ENCODE results near the gene PXDC1. TPM values are rescaled to one million over a fixed set of nuclear protein-coding genes. Genes with fewer than 3 reads are reported as not detected.

The PXDC1 gene
- polyA plus RNA-seq, 1 donor from 2014 or later = 3.9 TPM

DNA sequence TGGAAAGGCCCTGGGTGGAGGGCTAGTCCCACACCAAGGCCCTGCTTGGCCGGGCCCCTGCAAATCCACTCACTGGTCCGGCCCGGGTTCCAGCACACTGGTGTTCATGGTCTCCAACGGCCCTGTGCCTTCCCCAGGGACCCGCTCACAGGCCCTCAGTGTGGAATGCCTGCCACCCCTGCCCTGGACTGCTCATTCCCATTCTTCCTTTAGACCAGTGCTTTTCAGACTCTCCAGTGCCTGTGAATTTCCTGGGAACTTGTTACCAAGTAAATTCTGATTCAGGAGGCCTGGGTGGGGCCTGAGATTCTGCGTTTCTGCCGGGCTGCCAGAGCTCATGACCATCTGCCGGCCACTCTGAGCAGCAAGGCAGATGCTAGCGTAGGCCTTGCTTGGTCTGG lies 5.7 kb upstream of the PXDC1 start:
- H3K79me2 ChIP-seq (replicated peaks; ENCODE audit: insufficient read depth, low read length) = no peaks in the 10 kb centered on the region
- no peak overlapping the region for H3K9ac ChIP-seq (ENCODE audit: low read length)
- no peaks in the 10 kb centered on the region for H3K9me3 ChIP-seq (ENCODE audit: low read length)
- H3K9me2 ChIP-seq (ENCODE audit: insufficient read depth, low read length) = no peaks in the 10 kb centered on the region
- H3K27me3 ChIP-seq (ENCODE audit: insufficient read depth, low read depth, low read length) = peaks cover 13% of the 10 kb centered on the region
- no peaks in the 10 kb centered on the region for H3F3A ChIP-seq (ENCODE audit: insufficient read depth, low read length, poor library complexity, severe bottlenecking)
- TF ChIP-seq POLR2AphosphoS5 (IDR thresholded peaks at IDR 0.05) (no peak), EP300 (conservative IDR thresholded peaks at IDR 0.05; ENCODE audit: poor library complexity, severe bottlenecking) (no peak)
- H3K36me3 ChIP-seq (ENCODE audit: insufficient read depth, low read length) = no peaks in the 10 kb centered on the region
- H3K4me3 ChIP-seq (ENCODE audit: low read length) = no peak overlapping the region
- no peaks in the 10 kb centered on the region for H4K20me1 ChIP-seq (ENCODE audit: insufficient read depth)
- no peak overlapping the region for H3K4me2 ChIP-seq (ENCODE audit: low read length)
- no peak overlapping the region for H3K27ac ChIP-seq (ENCODE audit: low read length)
- H2AFZ ChIP-seq (ENCODE audit: low read depth, low read length) = no peak overlapping the region

DNA sequence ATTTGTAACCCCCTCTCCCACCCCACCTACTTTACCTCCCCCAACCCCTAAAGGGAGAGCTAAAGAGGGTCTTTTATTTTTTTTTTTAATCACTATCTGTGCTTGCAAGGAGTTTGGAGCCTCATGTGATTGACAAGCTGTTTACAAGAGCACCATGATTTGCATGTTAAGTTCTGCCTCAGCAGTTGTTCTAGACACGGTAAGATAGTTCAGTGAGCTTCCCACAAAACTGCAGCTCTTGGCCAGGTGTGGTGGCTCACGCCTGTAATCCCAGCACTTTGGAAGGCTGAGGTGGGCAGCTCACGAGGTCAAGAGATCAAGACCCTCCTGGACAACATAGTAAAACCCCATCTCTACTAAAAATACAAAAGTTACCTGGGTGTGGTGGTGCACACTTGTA lies 5.0 kb upstream of the PXDC1 start:
- peaks cover 18% of the 10 kb centered on the region for H3K27me3 ChIP-seq (ENCODE audit: insufficient read depth, low read depth, low read length)
- H3K4me2 ChIP-seq (ENCODE audit: low read length) = no peak overlapping the region
- H3K4me3 ChIP-seq (ENCODE audit: low read length) = no peak overlapping the region
- H3K9ac ChIP-seq (ENCODE audit: low read length) = no peak overlapping the region
- TF ChIP-seq TAF1 (IDR thresholded peaks at IDR 0.05; ENCODE audit: low read depth) (no peak), RAD21 (conservative IDR thresholded peaks at IDR 0.05) (no peak), POLR2AphosphoS5 (IDR thresholded peaks at IDR 0.05) (no peak), EZH2 (IDR thresholded peaks at IDR 0.05; ENCODE audit: borderline replicate concordance, insufficient read depth, low read length, poor library complexity, severe bottlenecking) (no peak), MXI1 (conservative IDR thresholded peaks at IDR 0.05; ENCODE audit: poor library complexity, severe bottlenecking) (no peak), SMC3 (conservative IDR thresholded peaks at IDR 0.05; ENCODE audit: poor library complexity) (no peak), EP300 (conservative IDR thresholded peaks at IDR 0.05; ENCODE audit: poor library complexity, severe bottlenecking) (no peak)
- TF ChIP-seq, protein P1, sequence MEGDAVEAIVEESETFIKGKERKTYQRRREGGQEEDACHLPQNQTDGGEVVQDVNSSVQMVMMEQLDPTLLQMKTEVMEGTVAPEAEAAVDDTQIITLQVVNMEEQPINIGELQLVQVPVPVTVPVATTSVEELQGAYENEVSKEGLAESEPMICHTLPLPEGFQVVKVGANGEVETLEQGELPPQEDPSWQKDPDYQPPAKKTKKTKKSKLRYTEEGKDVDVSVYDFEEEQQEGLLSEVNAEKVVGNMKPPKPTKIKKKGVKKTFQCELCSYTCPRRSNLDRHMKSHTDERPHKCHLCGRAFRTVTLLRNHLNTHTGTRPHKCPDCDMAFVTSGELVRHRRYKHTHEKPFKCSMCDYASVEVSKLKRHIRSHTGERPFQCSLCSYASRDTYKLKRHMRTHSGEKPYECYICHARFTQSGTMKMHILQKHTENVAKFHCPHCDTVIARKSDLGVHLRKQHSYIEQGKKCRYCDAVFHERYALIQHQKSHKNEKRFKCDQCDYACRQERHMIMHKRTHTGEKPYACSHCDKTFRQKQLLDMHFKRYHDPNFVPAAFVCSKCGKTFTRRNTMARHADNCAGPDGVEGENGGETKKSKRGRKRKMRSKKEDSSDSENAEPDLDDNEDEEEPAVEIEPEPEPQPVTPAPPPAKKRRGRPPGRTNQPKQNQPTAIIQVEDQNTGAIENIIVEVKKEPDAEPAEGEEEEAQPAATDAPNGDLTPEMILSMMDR (IDR thresholded peaks at IDR 0.05; ENCODE audit: poor library complexity, severe bottlenecking) = no peak
- TF ChIP-seq, protein P2, sequence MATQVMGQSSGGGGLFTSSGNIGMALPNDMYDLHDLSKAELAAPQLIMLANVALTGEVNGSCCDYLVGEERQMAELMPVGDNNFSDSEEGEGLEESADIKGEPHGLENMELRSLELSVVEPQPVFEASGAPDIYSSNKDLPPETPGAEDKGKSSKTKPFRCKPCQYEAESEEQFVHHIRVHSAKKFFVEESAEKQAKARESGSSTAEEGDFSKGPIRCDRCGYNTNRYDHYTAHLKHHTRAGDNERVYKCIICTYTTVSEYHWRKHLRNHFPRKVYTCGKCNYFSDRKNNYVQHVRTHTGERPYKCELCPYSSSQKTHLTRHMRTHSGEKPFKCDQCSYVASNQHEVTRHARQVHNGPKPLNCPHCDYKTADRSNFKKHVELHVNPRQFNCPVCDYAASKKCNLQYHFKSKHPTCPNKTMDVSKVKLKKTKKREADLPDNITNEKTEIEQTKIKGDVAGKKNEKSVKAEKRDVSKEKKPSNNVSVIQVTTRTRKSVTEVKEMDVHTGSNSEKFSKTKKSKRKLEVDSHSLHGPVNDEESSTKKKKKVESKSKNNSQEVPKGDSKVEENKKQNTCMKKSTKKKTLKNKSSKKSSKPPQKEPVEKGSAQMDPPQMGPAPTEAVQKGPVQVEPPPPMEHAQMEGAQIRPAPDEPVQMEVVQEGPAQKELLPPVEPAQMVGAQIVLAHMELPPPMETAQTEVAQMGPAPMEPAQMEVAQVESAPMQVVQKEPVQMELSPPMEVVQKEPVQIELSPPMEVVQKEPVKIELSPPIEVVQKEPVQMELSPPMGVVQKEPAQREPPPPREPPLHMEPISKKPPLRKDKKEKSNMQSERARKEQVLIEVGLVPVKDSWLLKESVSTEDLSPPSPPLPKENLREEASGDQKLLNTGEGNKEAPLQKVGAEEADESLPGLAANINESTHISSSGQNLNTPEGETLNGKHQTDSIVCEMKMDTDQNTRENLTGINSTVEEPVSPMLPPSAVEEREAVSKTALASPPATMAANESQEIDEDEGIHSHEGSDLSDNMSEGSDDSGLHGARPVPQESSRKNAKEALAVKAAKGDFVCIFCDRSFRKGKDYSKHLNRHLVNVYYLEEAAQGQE (IDR thresholded peaks at IDR 0.05; ENCODE audit: borderline replicate concordance) = no peak
- no peaks in the 10 kb centered on the region for H3K9me3 ChIP-seq (ENCODE audit: low read length)
- H3F3A ChIP-seq (ENCODE audit: insufficient read depth, low read length, poor library complexity, severe bottlenecking) = no peaks in the 10 kb centered on the region
- H3K79me2 ChIP-seq (replicated peaks; ENCODE audit: insufficient read depth, low read length) = no peaks in the 10 kb centered on the region
- no peaks in the 10 kb centered on the region for H3K36me3 ChIP-seq (ENCODE audit: insufficient read depth, low read length)
- no peak overlapping the region for H2AFZ ChIP-seq (ENCODE audit: low read depth, low read length)
- H3K9me2 ChIP-seq (ENCODE audit: insufficient read depth, low read length) = no peaks in the 10 kb centered on the region
- H4K20me1 ChIP-seq (ENCODE audit: insufficient read depth) = no peaks in the 10 kb centered on the region
- H3K27ac ChIP-seq (ENCODE audit: low read length) = no peak overlapping the region

Data from neural cell (in vitro differentiated cells).